Stimulated activated CD4-positive, alpha-beta T cell treated with anti-CD3 and anti-CD28 coated beads, TNF-alpha, amount 100 ng/mL, for 1 hour (primary cell): ENCODE results near the gene SOD3.

ENCODE experiments used
- DNase-seq, 3 donors: peaks; one replicate each; pipeline ENCODE4 v3.0.0-alpha.2; 2020; ENCODE audit warnings: low read depth in 3 of 3, low spot score in 1 of 3

Gene SOD3

GRCh38 chr4:24794916-24795665, at the start of gene SOD3:
Gene SOD3 (plus strand): TSS chr4:24795573. CDS start chr4:24799522, 3,949 bp downstream.
- DNase-seq, result no peak

- DNase-seq, result no peak
Observed at GRCh38 chr4:24747234-24747975, 48.0 kb upstream of the SOD3 start.

GRCh38 chr4:24748023-24748422, 47.4 kb upstream of the SOD3 start:
- no peak for DNase-seq

GRCh38 chr4:24748758-24749350, 46.5 kb upstream of the SOD3 start:
- DNase-seq, result no peak

- DNase-seq, result no peak
Observed at GRCh38 chr4:24750106-24750505, 45.3 kb upstream of the SOD3 start.

GRCh38 chr4:24751926-24752539, 43.3 kb upstream of the SOD3 start:
- DNase-seq, result no peak

- no peak for DNase-seq
Observed at GRCh38 chr4:24753519-24753918, 41.9 kb upstream of the SOD3 start.

- no peak for DNase-seq
Observed at GRCh38 chr4:24754571-24754970, 40.8 kb upstream of the SOD3 start.

GRCh38 chr4:24763631-24764297, 31.6 kb upstream of the SOD3 start:
- no peak for DNase-seq

- no peak for DNase-seq
Observed at GRCh38 chr4:24764345-24764744, 31.0 kb upstream of the SOD3 start.

GRCh38 chr4:24765376-24765988, 29.9 kb upstream of the SOD3 start:
- no peak for DNase-seq

GRCh38 chr4:24768006-24768405, 27.4 kb upstream of the SOD3 start:
- no peak for DNase-seq

- no peak for DNase-seq
Observed at GRCh38 chr4:24768604-24769003, 26.8 kb upstream of the SOD3 start.

- DNase-seq, result no peak
Observed at GRCh38 chr4:24769571-24769970, 25.8 kb upstream of the SOD3 start.

GRCh38 chr4:24770032-24770584, 25.3 kb upstream of the SOD3 start:
- DNase-seq, result no peak

GRCh38 chr4:24770667-24771066, 24.7 kb upstream of the SOD3 start:
- no peak for DNase-seq

- DNase-seq, result no peak
Observed at GRCh38 chr4:24771241-24771640, 24.1 kb upstream of the SOD3 start.

- DNase-seq, result no peak
Observed at GRCh38 chr4:24772061-24772705, 23.2 kb upstream of the SOD3 start.

- DNase-seq, result no peak
Observed at GRCh38 chr4:24772952-24773351, 22.4 kb upstream of the SOD3 start.

- no peak for DNase-seq
Observed at GRCh38 chr4:24774452-24774851, 20.9 kb upstream of the SOD3 start.
